GM23338 (cell line): Measurements from ENCODE around the gene MORN4. TPM values are rescaled to one million over a fixed set of nuclear protein-coding genes. Genes with fewer than 3 reads are reported as not detected.

Experiments used
- ATAC-seq: fragments of 200-7000 bp; cut with Tn5 transposase; 3 replicates; pipeline ENCODE4 v1.9.1; 2020
- DNase-seq: peaks from one replicate; pipeline ENCODE4 v3.0.0-alpha.2; 2015; ENCODE audit warnings: low spot score
- H2AFZ ChIP-seq: fragments of 200-600 bp; sonication (generic); 2 replicates; pipeline ENCODE4 v1.8.0; 2016; ENCODE audit warnings: antibody characterized with exemption, mild to moderate bottlenecking, moderate library complexity
- H3F3A ChIP-seq: fragments of 200-600 bp; sonication (generic); replicated peaks from 2 replicates; pipeline ENCODE4 v1.8.0; 2017; ENCODE audit warnings: antibody characterized with exemption, mixed run types, low read depth
- H3K27ac ChIP-seq: fragments of 200-600 bp; sonication (generic); 2 replicates; pipeline ENCODE4 v1.6.1; 2016; ENCODE audit warnings: low read depth
- H3K27me3 ChIP-seq: fragments of 200-600 bp; sonication (generic); 2 replicates; pipeline ENCODE4 v1.8.0; 2016; ENCODE audit warnings: mild to moderate bottlenecking, mixed run types, moderate library complexity; ENCODE audit not compliant: insufficient read depth
- H3K36me3 ChIP-seq: fragments of 200-600 bp; sonication (generic); 2 replicates; pipeline ENCODE4 v1.8.0; 2016; ENCODE audit warnings: mild to moderate bottlenecking; ENCODE audit not compliant: insufficient read depth
- H3K4me1 ChIP-seq: fragments of 200-600 bp; sonication (generic); 2 replicates; pipeline ENCODE4 v1.8.0; 2016; ENCODE audit warnings: mild to moderate bottlenecking, moderate library complexity; ENCODE audit not compliant: insufficient read depth
- H3K4me2 ChIP-seq: fragments of 200-600 bp; sonication (generic); 2 replicates; pipeline ENCODE4 v1.7.1; 2017; ENCODE audit warnings: mixed run types
- H3K4me3 ChIP-seq: fragments of 200-600 bp; sonication (generic); 2 replicates; pipeline ENCODE4 v1.6.1; 2016; ENCODE audit warnings: mixed run types
- H3K79me2 ChIP-seq: fragments of 200-600 bp; sonication (generic); replicated peaks from 2 replicates; pipeline ENCODE4 v1.8.0; 2017; ENCODE audit warnings: mild to moderate bottlenecking; ENCODE audit not compliant: insufficient read depth
- H3K9me2 ChIP-seq: fragments of 200-600 bp; sonication (generic); 2 replicates; pipeline ENCODE4 v1.8.0; 2017; ENCODE audit not compliant: insufficient read depth
- H4K20me1 ChIP-seq: fragments of 200-600 bp; sonication (generic); replicated peaks from 2 replicates; pipeline ENCODE4 v1.8.0; 2017; ENCODE audit warnings: mild to moderate bottlenecking; ENCODE audit not compliant: insufficient read depth
- H3K27ac Mint-ChIP-seq: 2 replicates; pipeline ENCODE4 v1.8.0; 2020; ENCODE audit warnings: inconsistent platforms, mild to moderate bottlenecking, moderate library complexity, mixed read lengths
- H3K27me3 Mint-ChIP-seq: 3 replicates; pipeline ENCODE4 v1.8.0; 2022; ENCODE audit warnings: low read depth, mild to moderate bottlenecking, moderate library complexity, mixed read lengths, inconsistent platforms; ENCODE audit not compliant: insufficient read depth, poor library complexity
- H3K36me3 Mint-ChIP-seq: 3 replicates; pipeline ENCODE4 v1.8.0; 2021; ENCODE audit warnings: low read depth, mild to moderate bottlenecking, inconsistent platforms, moderate library complexity, mixed read lengths
- H3K4me1 Mint-ChIP-seq: 3 replicates; pipeline ENCODE4 v1.8.0; 2020; ENCODE audit warnings: mild to moderate bottlenecking, inconsistent platforms, mixed read lengths
- H3K4me3 Mint-ChIP-seq: 3 replicates; pipeline ENCODE4 v1.8.0; 2021; ENCODE audit warnings: moderate library complexity, mild to moderate bottlenecking, inconsistent platforms, mixed read lengths
- H3K9me3 Mint-ChIP-seq: 3 replicates; pipeline ENCODE4 v1.8.0; 2020; ENCODE audit warnings: moderate library complexity, mild to moderate bottlenecking, inconsistent platforms, mixed read lengths
- EZH2 ChIP-seq: fragments of 200-600 bp; sonication (generic); IDR thresholded peaks from one replicate; pipeline ENCODE4 v1.8.0; 2017; ENCODE audit warnings: antibody characterized with exemption, mild to moderate bottlenecking, low read depth; ENCODE audit not compliant: unreplicated experiment
- EZH2phosphoT487 ChIP-seq: fragments of 200-600 bp; sonication (generic); IDR thresholded peaks from one replicate; pipeline ENCODE4 v1.8.1; 2018; ENCODE audit warnings: antibody characterized with exemption; ENCODE audit not compliant: unreplicated experiment
- JUNB ChIP-seq: IDR thresholded peaks from one replicate; pipeline ENCODE4 v1.6.1; 2016; ENCODE audit warnings: antibody characterized with exemption; ENCODE audit not compliant: unreplicated experiment
- NANOG ChIP-seq: IDR thresholded peaks from 2 replicates; pipeline ENCODE4 v1.6.1; 2016; ENCODE audit warnings: antibody characterized with exemption, borderline replicate concordance
- POLR2AphosphoS5 ChIP-seq: IDR thresholded peaks from 2 replicates; pipeline ENCODE4 v1.6.1; 2016; ENCODE audit warnings: antibody characterized with exemption, low read depth
- STAT1 ChIP-seq: IDR thresholded peaks from one replicate; pipeline ENCODE4 v1.6.1; 2016; ENCODE audit warnings: antibody characterized with exemption; ENCODE audit not compliant: unreplicated experiment
- ZNF114 ChIP-seq: fragments of 250-450 bp; sonication (Bioruptor Pico); IDR thresholded peaks from 2 replicates; pipeline ENCODE4 v1.5.0; 2020; ENCODE audit warnings: mild to moderate bottlenecking, moderate library complexity
- ZNF331 ChIP-seq: fragments of 250-450 bp; sonication (Bioruptor Pico); IDR thresholded peaks from 2 replicates; pipeline ENCODE4 v1.5.0; 2020; ENCODE audit warnings: low read depth, mild to moderate bottlenecking, moderate library complexity
- polyA plus RNA-seq: library from polyadenylated mRNA; unstranded; fragments of >200 nt; fragmentation: Nextera tagmentation; extraction: Ambion mirVana; gene quantifications from 2 replicates; pipeline ENCODE4 v1.2.1, GENCODE V29; 2016
- total RNA-seq: library from RNA; depleted of rRNA; stranded (reverse); fragments of >200 nt; shearing (Covaris generic); gene quantifications from 2 replicates; pipeline ENCODE4 v1.2.3, GENCODE V29; 2014
- TF ChIP-seq, protein P1 (sequence below): IDR thresholded peaks from one replicate; pipeline ENCODE4 v1.6.1; 2018; ENCODE audit warnings: antibody characterized with exemption; ENCODE audit not compliant: unreplicated experiment
- TF ChIP-seq, protein P2 (sequence below): fragments of 250-450 bp; sonication (Bioruptor Pico); IDR thresholded peaks from 2 replicates; pipeline ENCODE4 v1.5.0; 2020; ENCODE audit warnings: mild to moderate bottlenecking, moderate library complexity
- TF ChIP-seq, protein P3 (sequence below): IDR thresholded peaks from 2 replicates; pipeline ENCODE4 v1.6.1; 2016; ENCODE audit warnings: antibody characterized with exemption

MORN4 gene
- total and polyA plus RNA-seq, 2 experiments from 2014 or later, result 9.0 to 50.0 TPM

DNA sequence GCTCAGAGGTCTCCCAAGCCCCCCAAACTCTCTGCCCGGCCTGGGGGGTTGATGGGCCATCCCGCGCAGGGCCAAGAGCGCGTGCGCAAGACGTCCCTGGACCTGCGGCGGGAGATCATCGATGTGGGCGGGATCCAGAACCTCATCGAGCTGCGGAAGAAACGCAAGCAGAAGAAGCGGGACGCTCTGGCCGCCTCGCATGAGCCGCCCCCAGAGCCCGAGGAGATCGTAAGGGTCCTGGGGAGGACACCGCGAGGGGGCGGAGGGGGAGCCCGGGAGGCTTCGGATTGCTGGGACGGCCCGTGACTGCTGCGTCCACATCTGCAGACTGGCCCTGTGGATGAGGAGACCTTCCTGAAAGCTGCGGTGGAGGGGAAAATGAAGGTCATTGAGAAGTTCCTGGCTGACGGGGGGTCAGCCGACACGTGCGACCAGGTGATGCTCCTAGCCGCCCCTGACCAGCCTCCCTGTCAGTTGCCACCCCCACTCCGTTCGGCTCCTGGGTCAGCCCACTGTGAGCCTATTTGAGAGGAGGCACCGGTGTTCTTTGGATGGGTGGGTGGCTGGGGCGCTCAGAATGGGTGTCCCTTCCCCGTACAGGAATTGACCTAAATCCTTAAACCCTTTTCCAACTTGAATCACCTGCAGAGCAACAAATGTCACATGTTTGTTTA, 55.0 kb downstream of the MORN4 start:
- Histone ChIP-seq H3K27me3 (no peaks in the 10 kb centered on the region), H3K4me2 (no peak overlapping the region), H3K27ac (no peak overlapping the region), H3K36me3 (no peaks in the 10 kb centered on the region), H3K9me2 (no peaks in the 10 kb centered on the region), H2AFZ (no peak overlapping the region), H3K4me3 (no peak overlapping the region), H4K20me1 (no peaks in the 10 kb centered on the region), H3K79me2 (no peaks in the 10 kb centered on the region), H3F3A (no peaks in the 10 kb centered on the region), H3K4me1 (no peaks in the 10 kb centered on the region)
- DNase-seq (no peak), ATAC-seq (no peak)
- no peak overlapping the region for H3K4me3 Mint-ChIP-seq
- TF ChIP-seq, protein P1, sequence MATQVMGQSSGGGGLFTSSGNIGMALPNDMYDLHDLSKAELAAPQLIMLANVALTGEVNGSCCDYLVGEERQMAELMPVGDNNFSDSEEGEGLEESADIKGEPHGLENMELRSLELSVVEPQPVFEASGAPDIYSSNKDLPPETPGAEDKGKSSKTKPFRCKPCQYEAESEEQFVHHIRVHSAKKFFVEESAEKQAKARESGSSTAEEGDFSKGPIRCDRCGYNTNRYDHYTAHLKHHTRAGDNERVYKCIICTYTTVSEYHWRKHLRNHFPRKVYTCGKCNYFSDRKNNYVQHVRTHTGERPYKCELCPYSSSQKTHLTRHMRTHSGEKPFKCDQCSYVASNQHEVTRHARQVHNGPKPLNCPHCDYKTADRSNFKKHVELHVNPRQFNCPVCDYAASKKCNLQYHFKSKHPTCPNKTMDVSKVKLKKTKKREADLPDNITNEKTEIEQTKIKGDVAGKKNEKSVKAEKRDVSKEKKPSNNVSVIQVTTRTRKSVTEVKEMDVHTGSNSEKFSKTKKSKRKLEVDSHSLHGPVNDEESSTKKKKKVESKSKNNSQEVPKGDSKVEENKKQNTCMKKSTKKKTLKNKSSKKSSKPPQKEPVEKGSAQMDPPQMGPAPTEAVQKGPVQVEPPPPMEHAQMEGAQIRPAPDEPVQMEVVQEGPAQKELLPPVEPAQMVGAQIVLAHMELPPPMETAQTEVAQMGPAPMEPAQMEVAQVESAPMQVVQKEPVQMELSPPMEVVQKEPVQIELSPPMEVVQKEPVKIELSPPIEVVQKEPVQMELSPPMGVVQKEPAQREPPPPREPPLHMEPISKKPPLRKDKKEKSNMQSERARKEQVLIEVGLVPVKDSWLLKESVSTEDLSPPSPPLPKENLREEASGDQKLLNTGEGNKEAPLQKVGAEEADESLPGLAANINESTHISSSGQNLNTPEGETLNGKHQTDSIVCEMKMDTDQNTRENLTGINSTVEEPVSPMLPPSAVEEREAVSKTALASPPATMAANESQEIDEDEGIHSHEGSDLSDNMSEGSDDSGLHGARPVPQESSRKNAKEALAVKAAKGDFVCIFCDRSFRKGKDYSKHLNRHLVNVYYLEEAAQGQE, result no peak
- no peak for TF ChIP-seq ZNF331
- no peak for TF ChIP-seq EZH2
- TF ChIP-seq ZNF114 (CRISPR knock-in tag), result no peak
- no peak for TF ChIP-seq EZH2phosphoT487
- TF ChIP-seq STAT1, result no peak
- TF ChIP-seq, protein P2, sequence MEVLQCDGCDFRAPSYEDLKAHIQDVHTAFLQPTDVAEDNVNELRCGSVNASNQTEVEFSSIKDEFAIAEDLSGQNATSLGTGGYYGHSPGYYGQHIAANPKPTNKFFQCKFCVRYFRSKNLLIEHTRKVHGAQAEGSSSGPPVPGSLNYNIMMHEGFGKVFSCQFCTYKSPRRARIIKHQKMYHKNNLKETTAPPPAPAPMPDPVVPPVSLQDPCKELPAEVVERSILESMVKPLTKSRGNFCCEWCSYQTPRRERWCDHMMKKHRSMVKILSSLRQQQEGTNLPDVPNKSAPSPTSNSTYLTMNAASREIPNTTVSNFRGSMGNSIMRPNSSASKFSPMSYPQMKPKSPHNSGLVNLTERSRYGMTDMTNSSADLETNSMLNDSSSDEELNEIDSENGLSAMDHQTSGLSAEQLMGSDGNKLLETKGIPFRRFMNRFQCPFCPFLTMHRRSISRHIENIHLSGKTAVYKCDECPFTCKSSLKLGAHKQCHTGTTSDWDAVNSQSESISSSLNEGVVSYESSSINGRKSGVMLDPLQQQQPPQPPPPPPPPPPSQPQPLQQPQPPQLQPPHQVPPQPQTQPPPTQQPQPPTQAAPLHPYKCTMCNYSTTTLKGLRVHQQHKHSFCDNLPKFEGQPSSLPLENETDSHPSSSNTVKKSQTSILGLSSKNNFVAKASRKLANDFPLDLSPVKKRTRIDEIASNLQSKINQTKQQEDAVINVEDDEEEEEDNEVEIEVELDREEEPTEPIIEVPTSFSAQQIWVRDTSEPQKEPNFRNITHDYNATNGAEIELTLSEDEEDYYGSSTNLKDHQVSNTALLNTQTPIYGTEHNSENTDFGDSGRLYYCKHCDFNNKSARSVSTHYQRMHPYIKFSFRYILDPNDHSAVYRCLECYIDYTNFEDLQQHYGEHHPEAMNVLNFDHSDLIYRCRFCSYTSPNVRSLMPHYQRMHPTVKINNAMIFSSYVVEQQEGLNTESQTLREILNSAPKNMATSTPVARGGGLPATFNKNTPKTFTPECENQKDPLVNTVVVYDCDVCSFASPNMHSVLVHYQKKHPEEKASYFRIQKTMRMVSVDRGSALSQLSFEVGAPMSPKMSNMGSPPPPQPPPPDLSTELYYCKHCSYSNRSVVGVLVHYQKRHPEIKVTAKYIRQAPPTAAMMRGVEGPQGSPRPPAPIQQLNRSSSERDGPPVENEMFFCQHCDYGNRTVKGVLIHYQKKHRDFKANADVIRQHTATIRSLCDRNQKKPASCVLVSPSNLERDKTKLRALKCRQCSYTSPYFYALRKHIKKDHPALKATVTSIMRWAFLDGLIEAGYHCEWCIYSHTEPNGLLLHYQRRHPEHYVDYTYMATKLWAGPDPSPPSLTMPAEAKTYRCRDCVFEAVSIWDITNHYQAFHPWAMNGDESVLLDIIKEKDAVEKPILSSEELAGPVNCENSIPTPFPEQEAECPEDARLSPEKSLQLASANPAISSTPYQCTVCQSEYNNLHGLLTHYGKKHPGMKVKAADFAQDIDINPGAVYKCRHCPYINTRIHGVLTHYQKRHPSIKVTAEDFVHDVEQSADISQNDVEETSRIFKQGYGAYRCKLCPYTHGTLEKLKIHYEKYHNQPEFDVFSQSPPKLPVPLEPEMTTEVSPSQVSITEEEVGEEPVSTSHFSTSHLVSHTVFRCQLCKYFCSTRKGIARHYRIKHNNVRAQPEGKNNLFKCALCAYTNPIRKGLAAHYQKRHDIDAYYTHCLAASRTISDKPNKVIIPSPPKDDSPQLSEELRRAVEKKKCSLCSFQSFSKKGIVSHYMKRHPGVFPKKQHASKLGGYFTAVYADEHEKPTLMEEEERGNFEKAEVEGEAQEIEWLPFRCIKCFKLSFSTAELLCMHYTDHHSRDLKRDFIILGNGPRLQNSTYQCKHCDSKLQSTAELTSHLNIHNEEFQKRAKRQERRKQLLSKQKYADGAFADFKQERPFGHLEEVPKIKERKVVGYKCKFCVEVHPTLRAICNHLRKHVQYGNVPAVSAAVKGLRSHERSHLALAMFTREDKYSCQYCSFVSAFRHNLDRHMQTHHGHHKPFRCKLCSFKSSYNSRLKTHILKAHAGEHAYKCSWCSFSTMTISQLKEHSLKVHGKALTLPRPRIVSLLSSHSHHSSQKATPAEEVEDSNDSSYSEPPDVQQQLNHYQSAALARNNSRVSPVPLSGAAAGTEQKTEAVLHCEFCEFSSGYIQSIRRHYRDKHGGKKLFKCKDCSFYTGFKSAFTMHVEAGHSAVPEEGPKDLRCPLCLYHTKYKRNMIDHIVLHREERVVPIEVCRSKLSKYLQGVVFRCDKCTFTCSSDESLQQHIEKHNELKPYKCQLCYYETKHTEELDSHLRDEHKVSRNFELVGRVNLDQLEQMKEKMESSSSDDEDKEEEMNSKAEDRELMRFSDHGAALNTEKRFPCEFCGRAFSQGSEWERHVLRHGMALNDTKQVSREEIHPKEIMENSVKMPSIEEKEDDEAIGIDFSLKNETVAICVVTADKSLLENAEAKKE (CRISPR knock-in tag), result no peak
- TF ChIP-seq, protein P3, sequence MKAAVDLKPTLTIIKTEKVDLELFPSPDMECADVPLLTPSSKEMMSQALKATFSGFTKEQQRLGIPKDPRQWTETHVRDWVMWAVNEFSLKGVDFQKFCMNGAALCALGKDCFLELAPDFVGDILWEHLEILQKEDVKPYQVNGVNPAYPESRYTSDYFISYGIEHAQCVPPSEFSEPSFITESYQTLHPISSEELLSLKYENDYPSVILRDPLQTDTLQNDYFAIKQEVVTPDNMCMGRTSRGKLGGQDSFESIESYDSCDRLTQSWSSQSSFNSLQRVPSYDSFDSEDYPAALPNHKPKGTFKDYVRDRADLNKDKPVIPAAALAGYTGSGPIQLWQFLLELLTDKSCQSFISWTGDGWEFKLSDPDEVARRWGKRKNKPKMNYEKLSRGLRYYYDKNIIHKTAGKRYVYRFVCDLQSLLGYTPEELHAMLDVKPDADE, result no peak
- no peak for TF ChIP-seq JUNB
- no peak for TF ChIP-seq NANOG
- TF ChIP-seq POLR2AphosphoS5, result no peak
- no peak overlapping the region for H3K27ac Mint-ChIP-seq
- H3K4me1 Mint-ChIP-seq, result peaks cover 5% of the 10 kb centered on the region; the same call in 2 of the 3 replicates
- H3K36me3 Mint-ChIP-seq, result no peaks in the 10 kb centered on the region
- peaks cover 6% of the 10 kb centered on the region for H3K27me3 Mint-ChIP-seq
- no peaks in the 10 kb centered on the region for H3K9me3 Mint-ChIP-seq
